GM18909 (cell line): ENCODE results near the gene EFS.
"Not testable (repeated sequence)": the region's sequence is repeated elsewhere in the genome, so short reads cannot be mapped to it uniquely, and the experiment has no call there.

Source experiments
- ATAC-seq: cut with Tn5 transposase; IDR thresholded peaks from one replicate; pipeline ENCODE4 v1.9.1; 2021; ENCODE audit warnings: mild to moderate bottlenecking; ENCODE audit not compliant: unreplicated experiment, poor library complexity

The EFS gene

GRCh38 chr14:23365036-23365731, at the start of gene EFS:
Gene EFS (minus strand): TSS chr14:23365172. CDS start chr14:23365025, 147 bp downstream.
- no peak for ATAC-seq

GRCh38 chr14:23414254-23414653, 49.3 kb upstream of the EFS start:
- ATAC-seq = no peak

GRCh38 chr14:23413681-23414080, 48.7 kb upstream of the EFS start:
- no peak for ATAC-seq

GRCh38 chr14:23411563-23412525, 46.9 kb upstream of the EFS start:
- no peak for ATAC-seq

- no peak for ATAC-seq
These were observed 45.1 kb upstream of the EFS start for GRCh38 chr14:23409966-23410635.

- ATAC-seq = no peak
These were observed 44.5 kb upstream of the EFS start for GRCh38 chr14:23409475-23409874.

GRCh38 chr14:23408307-23408630, 43.3 kb upstream of the EFS start:
- ATAC-seq = no peak

- no peak for ATAC-seq
These were observed 42.7 kb upstream of the EFS start, which contains the start of gene MYH6 for GRCh38 chr14:23407516-23408306. Gene MYH6 (minus strand): TSS chr14:23408273. CDS start chr14:23407223, 1,050 bp downstream.

- no peak for ATAC-seq
These were observed 41.9 kb upstream of the EFS start for GRCh38 chr14:23406725-23407355.

GRCh38 chr14:23406244-23406643, 41.3 kb upstream of the EFS start:
- no peak for ATAC-seq

GRCh38 chr14:23405516-23406025, 40.6 kb upstream of the EFS start:
- no peak for ATAC-seq

- no peak for ATAC-seq
These were observed 40.1 kb upstream of the EFS start for GRCh38 chr14:23405096-23405495.

GRCh38 chr14:23404331-23404900, 39.4 kb upstream of the EFS start:
- ATAC-seq = no peak

- ATAC-seq = no peak
These were observed 38.9 kb upstream of the EFS start for GRCh38 chr14:23403908-23404307.

- no peak for ATAC-seq
These were observed 38.1 kb upstream of the EFS start for GRCh38 chr14:23403139-23403438.

GRCh38 chr14:23402296-23403138, 37.5 kb upstream of the EFS start:
- no peak for ATAC-seq

GRCh38 chr14:23401291-23401690, 36.3 kb upstream of the EFS start:
- no peak for ATAC-seq

- ATAC-seq = not testable (repeated sequence)
These were observed 35.7 kb upstream of the EFS start for GRCh38 chr14:23400496-23401149.
